HepG2 (cell line): ENCODE data around the gene FCN1. TPM values are rescaled to one million over a fixed set of nuclear protein-coding genes. Genes with fewer than 3 reads are reported as not detected.

Experiments used
- ATAC-seq: fragments of 200-7000 bp; cut with Tn5 transposase; 3 replicates; pipeline ENCODE4 v1.9.1; 2020; ENCODE audit warnings: mild to moderate bottlenecking, moderate library complexity
- BruUV-seq: library from RNA; stranded (reverse); fragments of 400-500 nt; replicated peaks from 2 replicates; lab custom pipeline; 2021; lab: Mats Ljungman, UMichigan
- CTCF ChIA-PET: fragments of 300-600 bp; formaldehyde crosslinking; extraction: SDS; loops from one replicate; lab custom pipeline; 2021; ENCODE audit warnings: low total read pairs, inconsistent platforms, low intra/inter-chr PET ratio; lab: Yijun Ruan, JAX
- POLR2A ChIA-PET: fragments of 350-600 bp; sonication (Branson Sonifier 250); formaldehyde crosslinking; loops from one replicate; lab custom pipeline; 2020; ENCODE audit warnings: antibody characterized with exemption, inconsistent platforms; lab: Yijun Ruan, JAX
- DNase-seq: peaks from one replicate; pipeline ENCODE4 v3.0.0-alpha.2; 2015; ENCODE audit warnings: low spot score
- FAIRE-seq: peaks from 3 replicates; lab custom pipeline; 2011; peaks lifted over from hg19 to GRCh38; lab: Jason Lieb, UNC
- H2AFZ ChIP-seq: one replicate; pipeline ENCODE4 v1.6.1; 2011; ENCODE audit warnings: low read length, inconsistent platforms
- H3K27ac ChIP-seq: fragments of 300-600 bp; 3 replicates; pipeline ENCODE4 v1.8.0; 2011; ENCODE audit warnings: mixed run types, mild to moderate bottlenecking, mixed read lengths, low read length, inconsistent platforms; ENCODE audit not compliant: insufficient read depth; ENCODE audit errors: extremely low read length
- H3K27me3 ChIP-seq, 2 experiments: fragments of 200-600 bp in 1 of 2; 2 replicates in 1 of 2; 3 replicates in 1 of 2; pipeline versions ENCODE4 v1.6.0 to v1.8.0; 2011; ENCODE audit warnings: low read length in 2 of 2, mild to moderate bottlenecking in 2 of 2, moderate library complexity in 2 of 2, inconsistent platforms in 1 of 2; ENCODE audit not compliant: insufficient read depth in 2 of 2, control insufficient read depth in 1 of 2
- H3K36me3 ChIP-seq, 2 experiments: fragments of 200-600 bp in 1 of 2; replicated peaks in 1 of 2; 2 replicates in 1 of 2; 3 replicates in 1 of 2; pipeline versions ENCODE4 v1.5.1 to v1.8.0; 2011; ENCODE audit warnings: low read length in 2 of 2, inconsistent platforms in 1 of 2; ENCODE audit not compliant: insufficient read depth in 2 of 2, control insufficient read depth in 1 of 2
- H3K4me1 ChIP-seq: 2 replicates; pipeline ENCODE4 v1.5.1; 2012; ENCODE audit warnings: low read length, inconsistent platforms; ENCODE audit not compliant: insufficient read depth
- H3K4me2 ChIP-seq: 2 replicates; pipeline ENCODE4 v1.6.0; 2011; ENCODE audit warnings: low read depth, low read length, inconsistent platforms
- H3K4me3 ChIP-seq, 3 experiments: fragments of 200-600 bp in 1 of 3; sonication (generic), shearing (Covaris generic) in 1 of 3; replicated peaks in 1 of 3; 2 replicates each; pipeline ENCODE4 v1.5.1; 2011 to 2016; ENCODE audit warnings: low read length in 3 of 3, inconsistent platforms in 2 of 3, low read depth in 2 of 3, mild to moderate bottlenecking in 2 of 3, control low read depth in 1 of 3, mixed read lengths in 1 of 3; ENCODE audit not compliant: insufficient read depth in 1 of 3
- H3K79me2 ChIP-seq: one replicate; pipeline ENCODE4 v1.6.1; 2011; ENCODE audit warnings: low read length, inconsistent platforms; ENCODE audit not compliant: insufficient read depth
- H3K9ac ChIP-seq: 2 replicates; pipeline ENCODE4 v1.6.0; 2011; ENCODE audit warnings: mild to moderate bottlenecking, low read depth, low read length, inconsistent platforms; ENCODE audit not compliant: insufficient read depth
- H3K9me3 ChIP-seq: 2 replicates; pipeline ENCODE4 v1.5.1; 2012; ENCODE audit warnings: mild to moderate bottlenecking, low read length
- H4K20me1 ChIP-seq: 2 replicates; pipeline ENCODE4 v1.6.0; 2011; ENCODE audit warnings: inconsistent platforms, mild to moderate bottlenecking, low read length, moderate library complexity; ENCODE audit not compliant: insufficient read depth
- BRD4 ChIP-seq: sonication (generic); formaldehyde crosslinking; IDR thresholded peaks from 2 replicates; pipeline ENCODE4 v1.4.0; 2020; ENCODE audit warnings: missing genetic modification reagents
- ELF1 ChIP-seq: sonication (generic); formaldehyde crosslinking; IDR thresholded peaks from 2 replicates; pipeline ENCODE4 v1.4.0; 2020; ENCODE audit warnings: missing genetic modification reagents
- ELF4 ChIP-seq: sonication (generic); formaldehyde crosslinking; IDR thresholded peaks from 2 replicates; pipeline ENCODE4 v1.5.0; 2020; ENCODE audit warnings: missing genetic modification reagents, mild to moderate bottlenecking, moderate library complexity, borderline replicate concordance
- GATAD2A ChIP-seq: IDR thresholded peaks from 2 replicates; pipeline ENCODE4 v1.6.1; 2016
- KDM5B ChIP-seq: sonication (generic); formaldehyde crosslinking; IDR thresholded peaks from 2 replicates; pipeline ENCODE4 v1.4.0; 2020; ENCODE audit warnings: missing genetic modification reagents, mild to moderate bottlenecking, borderline replicate concordance
- MLLT10 ChIP-seq: sonication (generic); formaldehyde crosslinking; IDR thresholded peaks from 2 replicates; pipeline ENCODE4 v1.4.0; 2020; ENCODE audit warnings: missing genetic modification reagents
- NFE2 ChIP-seq: sonication (generic); formaldehyde crosslinking; IDR thresholded peaks from 2 replicates; pipeline ENCODE4 v1.4.0; 2020; ENCODE audit warnings: missing genetic modification reagents
- POLR2AphosphoS2 ChIP-seq: IDR thresholded peaks from 2 replicates; pipeline ENCODE4 v1.6.1; 2011; ENCODE audit warnings: low read depth, low read length, improper control_type of control experiment
- PPARG ChIP-seq: conservative IDR thresholded peaks from 2 replicates; pipeline ENCODE4 v1.6.1; 2016; ENCODE audit warnings: missing biosample characterization, missing genetic modification reagents
- PRPF4 ChIP-seq: fragments of 200-400 bp; formaldehyde crosslinking; IDR thresholded peaks from 2 replicates; pipeline ENCODE4 v1.6.1; 2016; ENCODE audit warnings: low read length, low read depth; ENCODE audit not compliant: poor library complexity, severe bottlenecking
- THAP7 ChIP-seq: sonication (generic); formaldehyde crosslinking; IDR thresholded peaks from 2 replicates; pipeline ENCODE4 v1.8.1; 2023; ENCODE audit warnings: mild to moderate bottlenecking, missing genetic modification reagents
- TRIM22 ChIP-seq: fragments of 450-650 bp; IDR thresholded peaks from 2 replicates; pipeline ENCODE4 v1.6.1; 2017
- ZBTB10 ChIP-seq: sonication (generic); formaldehyde crosslinking; IDR thresholded peaks from 2 replicates; pipeline ENCODE4 v1.4.0; 2020; ENCODE audit warnings: missing genetic modification reagents, borderline replicate concordance
- ZKSCAN5 ChIP-seq: sonication (generic); formaldehyde crosslinking; IDR thresholded peaks from 2 replicates; pipeline ENCODE4 v1.5.1; 2020; ENCODE audit warnings: mild to moderate bottlenecking, missing genetic modification reagents
- ZNF431 ChIP-seq: sonication (generic); formaldehyde crosslinking; IDR thresholded peaks from 2 replicates; pipeline ENCODE4 v1.9.0; 2022; ENCODE audit warnings: missing genetic modification reagents, low read depth, mild to moderate bottlenecking, borderline replicate concordance
- ZNF678 ChIP-seq: sonication (generic); formaldehyde crosslinking; IDR thresholded peaks from 2 replicates; pipeline ENCODE4 v1.4.0; 2020; ENCODE audit warnings: mild to moderate bottlenecking, missing genetic modification reagents
- ZNF879 ChIP-seq: sonication (generic); formaldehyde crosslinking; IDR thresholded peaks from 2 replicates; pipeline ENCODE4 v1.8.1; 2023; ENCODE audit warnings: missing genetic modification reagents
- WGBS: methylation state at CpG from one replicate; pipeline ENCODE4 v1.1.6; 2017; ENCODE audit warnings: low lambda C conversion rate; 5-methylcytosine and 5-hydroxymethylcytosine counted together
- in situ Hi-C: cut with HindIII; loops from 2 replicates; pipeline ENCODE4 v1.10.0; 2017; ENCODE audit warnings: low pct_unique_long_range_greater_than_20kb; ENCODE audit not compliant: extremely low pct_ligation_motif_present
- intact Hi-C: fragments of 100-400 bp; cut with micrococcal nuclease; formaldehyde crosslinking; loops from one replicate; pipeline ENCODE4 v1.10.0; 2022; ENCODE audit not compliant: unreplicated experiment
- polyA plus RNA-seq, 8 experiments: library from polyadenylated mRNA; depleted of rRNA in 3 of 8; stranded (reverse) in 7 of 8; unstranded in 1 of 8; fragments of >200 nt; fragmentation: Illumina TruSeq in 4 of 8; extraction: Trizol in 4 of 8; gene quantifications; 2 replicates each; pipeline versions ENCODE4 v1.2.1 to v1.2.3, GENCODE V29; 2011 to 2016; ENCODE audit warnings: low read depth in 4 of 8, missing spikeins in 1 of 8, mixed read lengths in 1 of 8; ENCODE audit not compliant: insufficient read depth in 1 of 8
- total RNA-seq, 5 experiments: library from RNA; depleted of rRNA; stranded (reverse); fragments of >200 nt; fragmentation: Illumina TruSeq; extraction: Trizol; gene quantifications; 2 replicates each; pipeline ENCODE4 v1.2.3, GENCODE V29; 2016; ENCODE audit warnings: low read depth in 1 of 5

Gene FCN1
- total and polyA plus RNA-seq, 2 of the 13 experiments (the other 11 are each of a cell fraction or from before 2014, with no cell fraction given): not detected

DNA sequence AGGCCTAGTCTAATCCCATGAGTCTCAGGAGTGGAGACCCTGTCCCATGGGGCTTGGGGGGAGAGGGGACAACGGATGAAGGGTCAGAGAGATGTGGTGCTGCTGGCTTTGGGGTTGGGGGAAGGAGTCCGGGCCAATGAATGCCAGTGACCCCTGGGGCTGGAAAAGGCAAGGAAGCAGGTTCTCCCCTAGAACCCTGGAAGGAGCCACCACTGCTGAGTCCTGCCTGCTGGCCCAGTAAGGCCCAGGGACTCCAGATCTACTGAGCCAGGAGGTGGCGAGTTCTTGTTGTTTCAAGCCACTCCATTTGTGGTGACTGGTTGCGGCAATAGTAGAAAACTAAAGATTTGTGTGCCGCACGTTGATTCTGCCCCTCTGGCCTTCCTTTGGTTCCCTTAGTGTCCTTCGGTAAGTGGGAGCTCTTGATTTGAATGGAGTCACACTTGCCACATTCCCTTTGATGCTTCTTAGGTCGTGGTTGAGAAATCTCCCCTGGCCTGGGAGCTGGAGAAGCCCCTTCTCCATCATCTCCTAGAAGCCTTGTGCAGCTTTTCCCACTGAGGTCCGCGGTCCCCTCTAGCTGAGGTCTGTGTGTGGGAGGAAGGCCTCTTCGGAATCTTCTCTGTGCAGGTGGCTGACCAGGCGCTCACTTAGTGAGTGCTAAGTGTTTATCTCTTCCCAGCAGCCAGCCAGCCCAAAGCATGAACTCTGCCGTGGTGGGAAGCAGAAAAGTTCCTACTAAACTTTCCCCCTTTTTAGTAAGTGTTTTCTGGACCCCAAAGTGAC lies 9.0 kb downstream of the FCN1 start:
- peaks cover 3 to 54% of the 10 kb centered on the region in 2 experiments; a peak in 3 of 5 replicates for H3K27me3 ChIP-seq
- no peak overlapping the region for H3K9ac ChIP-seq
- FAIRE-seq (no peak), DNase-seq (no peak), ATAC-seq (no peak)
- no peaks in the 10 kb centered on the region for H3K36me3 ChIP-seq
- intact Hi-C loops: no loop called here
- no peak overlapping the region for H3K27ac ChIP-seq
- ChIA-PET CTCF (no interaction called here), POLR2A (no interaction called here)
- WGBS: 13% methylated on average over 10 of the region's 13 CpGs
- no peak overlapping the region for H2AFZ ChIP-seq
- H3K9me3 ChIP-seq: no peaks in the 10 kb centered on the region
- no peaks in the 10 kb centered on the region for H4K20me1 ChIP-seq
- H3K4me2 ChIP-seq: no peak overlapping the region
- no peak overlapping the region for H3K4me3 ChIP-seq
- BruUV-seq: no TSS peak
- no peaks in the 10 kb centered on the region for H3K4me1 ChIP-seq
- in situ Hi-C loops: no loop called here
- no peaks in the 10 kb centered on the region for H3K79me2 ChIP-seq
- no peak for TF ChIP-seq NFE2 (CRISPR knock-in tag)
- no peak for TF ChIP-seq PPARG (CRISPR knock-in tag)
- no peak for TF ChIP-seq MLLT10 (CRISPR knock-in tag)
- no peak for TF ChIP-seq BRD4 (CRISPR knock-in tag)
- no peak for TF ChIP-seq ZBTB10 (CRISPR knock-in tag)
- TF ChIP-seq GATAD2A: no peak
- no peak for TF ChIP-seq POLR2AphosphoS2
- no peak for TF ChIP-seq TRIM22
- TF ChIP-seq ZNF431 (CRISPR knock-in tag): no peak
- no peak for TF ChIP-seq PRPF4
- TF ChIP-seq THAP7 (CRISPR knock-in tag): no peak
- TF ChIP-seq ZNF879: no peak
- no peak for TF ChIP-seq ZKSCAN5 (CRISPR knock-in tag)
- no peak for TF ChIP-seq ZNF678 (CRISPR knock-in tag)
- TF ChIP-seq ELF1 (CRISPR knock-in tag): no peak
- TF ChIP-seq KDM5B (CRISPR knock-in tag): no peak
- TF ChIP-seq ELF4 (CRISPR knock-in tag): no peak
